GM21515 (cell line): ENCODE measurements around the gene ZNF772.
"Not testable (repeated sequence)": the region's sequence is repeated elsewhere in the genome, so short reads cannot be mapped to it uniquely, and the experiment has no call there.

Source experiments
- ATAC-seq: cut with Tn5 transposase; IDR thresholded peaks from one replicate; pipeline ENCODE4 v1.9.1; 2021; ENCODE audit not compliant: unreplicated experiment

Gene ZNF772

DNA sequence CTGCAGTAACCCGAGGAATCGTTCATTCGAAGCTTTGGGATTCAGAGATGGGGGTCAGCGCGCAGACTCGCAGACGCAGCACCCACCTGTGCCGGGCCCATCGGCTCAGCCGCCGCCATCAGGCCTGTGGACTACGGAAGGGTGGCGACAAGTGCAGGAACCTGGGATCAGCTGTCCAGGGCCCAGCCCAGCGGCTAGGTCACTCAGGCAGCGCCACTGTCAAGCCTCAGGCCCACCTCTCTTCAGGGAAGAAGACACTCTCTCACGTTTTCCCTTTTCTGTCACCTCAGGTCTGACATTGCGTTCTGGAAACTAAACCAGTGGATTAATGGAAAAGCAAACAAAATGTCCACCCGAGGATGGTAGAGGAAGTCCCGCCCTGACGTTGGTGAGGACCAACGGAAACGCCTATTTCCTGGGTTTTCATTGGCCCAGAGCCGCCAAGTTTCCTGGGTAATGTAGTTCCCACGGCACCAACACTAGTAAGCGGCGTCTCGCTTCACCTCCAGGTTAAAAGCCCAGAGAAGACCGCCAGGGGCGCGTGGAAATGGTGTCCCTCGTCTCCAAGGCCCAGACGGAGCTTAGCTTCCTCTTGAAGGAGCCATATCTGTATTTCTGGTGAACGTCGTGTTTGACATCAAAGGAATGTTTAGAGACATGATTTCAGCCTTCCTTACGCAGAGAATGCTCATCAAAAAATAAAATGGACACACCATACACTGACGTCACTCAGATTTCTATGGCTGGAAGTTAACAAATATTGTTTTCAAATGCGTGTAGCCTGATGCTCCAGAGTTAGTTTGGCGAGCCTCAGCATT, at the start of gene ZNF772:
TSS of gene ZNF772 (minus strand) at position 376 of the 818 bp plus-strand sequence. CDS start at position 119, 257 bp downstream.
- ATAC-seq: peak; percentile 82

DNA sequence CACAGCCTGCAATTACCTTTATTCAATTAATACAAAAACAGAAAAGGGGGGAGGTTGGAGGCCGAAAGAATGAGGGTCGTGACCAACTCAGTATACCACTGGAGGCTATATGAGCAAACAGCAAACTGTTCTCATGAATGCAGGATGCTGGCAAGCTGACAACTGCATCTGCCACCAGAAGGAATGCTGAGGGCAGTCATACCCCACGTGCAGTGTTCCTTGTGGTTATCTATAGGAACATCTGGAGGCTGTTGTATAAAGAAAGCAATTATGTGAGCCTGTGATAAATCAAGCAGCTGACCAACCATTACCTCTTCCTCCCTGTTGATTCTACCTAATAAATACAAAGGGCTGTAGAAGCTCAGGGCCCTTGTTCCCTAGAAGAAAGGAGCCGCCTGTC, 40.7 kb upstream of the ZNF772 start:
- not testable (repeated sequence) for ATAC-seq

DNA sequence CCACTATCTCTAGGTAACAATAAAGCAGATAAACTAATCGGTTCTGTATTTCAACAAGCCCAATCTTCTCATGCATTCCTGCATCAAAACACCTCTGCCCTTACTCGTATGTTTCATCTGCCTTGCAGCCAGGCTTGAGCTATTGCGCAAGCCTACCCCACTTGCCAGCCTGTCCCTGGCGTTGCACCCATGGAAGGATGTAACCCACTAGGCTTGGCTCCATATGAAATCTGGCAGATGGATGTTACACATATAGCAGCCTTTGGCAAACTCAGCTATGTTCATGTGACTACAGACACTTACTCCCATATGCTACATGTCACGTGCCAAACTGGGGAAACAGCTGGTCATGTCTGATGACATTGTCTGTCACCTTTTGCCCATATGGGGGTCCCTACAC, 37.9 kb upstream of the ZNF772 start:
- no peak for ATAC-seq

DNA sequence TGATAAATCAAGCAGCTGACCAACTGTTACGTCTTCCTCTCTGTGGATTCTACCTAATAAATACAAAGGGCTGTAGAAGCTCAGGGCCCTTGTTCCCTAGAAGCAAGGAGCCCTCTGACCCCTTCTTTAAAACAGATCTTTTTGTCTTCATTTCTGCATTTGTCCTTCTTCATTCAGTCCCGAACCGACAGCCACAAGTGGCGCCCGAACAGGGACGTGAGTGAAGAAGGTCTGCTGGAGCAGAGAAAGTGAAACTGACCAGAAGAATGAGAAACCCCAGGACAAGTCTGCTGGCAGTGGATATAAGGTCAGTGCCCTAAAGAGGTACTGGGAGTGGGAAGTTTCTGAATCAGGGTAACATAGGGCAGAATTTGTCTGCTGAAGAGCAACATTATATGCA, 35.5 kb upstream of the ZNF772 start:
- no peak for ATAC-seq

DNA sequence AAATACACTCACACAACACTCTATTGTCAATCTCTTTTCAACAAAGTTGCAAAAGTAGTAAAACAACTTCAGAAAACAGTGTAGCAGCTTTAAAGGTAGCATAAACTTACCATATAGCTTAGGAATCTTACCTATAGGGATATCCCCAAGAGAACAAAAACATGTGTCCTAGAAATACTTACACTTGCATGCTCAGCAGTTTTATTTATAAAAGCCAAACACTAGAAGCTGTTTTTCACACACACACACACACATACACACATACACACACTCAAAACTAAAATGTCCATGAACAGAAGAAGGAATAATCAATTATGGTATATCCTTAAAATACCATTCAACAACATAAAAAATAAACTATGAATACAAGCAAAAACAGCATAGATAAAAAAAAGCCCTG, 34.1 kb upstream of the ZNF772 start:
- ATAC-seq: no peak

DNA sequence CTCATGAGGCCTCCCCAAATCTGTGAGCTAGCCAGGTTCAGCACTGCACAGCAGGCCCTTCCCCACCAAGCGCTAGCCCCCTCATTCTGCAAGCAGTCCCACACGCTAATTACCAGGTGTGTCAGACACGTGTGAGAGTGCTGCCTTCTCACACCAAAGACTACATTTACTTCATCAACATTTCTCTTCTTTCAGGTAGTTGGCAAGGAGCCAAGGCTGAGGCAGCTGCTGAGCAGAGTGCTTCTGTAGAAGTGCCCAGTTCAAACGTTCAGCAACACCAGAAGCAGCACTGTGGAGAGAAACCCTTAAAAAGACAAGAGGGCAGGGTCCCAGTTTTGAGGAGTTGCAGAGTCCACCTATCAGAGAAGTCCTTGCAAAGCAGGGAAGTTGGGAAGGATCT, 28.8 kb upstream of the ZNF772 start:
- ATAC-seq: no peak

DNA sequence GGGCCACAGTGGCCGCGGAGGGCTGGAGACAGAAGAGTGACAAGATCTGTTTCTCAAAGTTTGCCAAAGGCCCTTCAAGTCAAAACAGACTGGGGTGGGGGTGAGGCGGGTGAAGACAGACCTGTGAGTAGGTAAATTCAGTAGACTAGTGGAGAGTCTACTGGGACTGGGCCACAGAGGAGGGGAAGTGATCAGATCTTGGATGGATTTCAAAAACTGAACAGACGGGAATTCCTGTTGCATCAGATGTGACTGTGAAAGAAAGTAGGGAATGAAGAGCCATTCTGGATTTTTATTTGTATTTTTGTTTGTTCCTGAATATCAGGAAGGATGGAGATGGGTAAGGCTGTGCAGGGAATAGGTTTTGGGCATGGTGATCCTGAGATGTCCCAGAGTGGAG, 23.0 kb upstream of the ZNF772 start:
- ATAC-seq: not testable (repeated sequence)

DNA sequence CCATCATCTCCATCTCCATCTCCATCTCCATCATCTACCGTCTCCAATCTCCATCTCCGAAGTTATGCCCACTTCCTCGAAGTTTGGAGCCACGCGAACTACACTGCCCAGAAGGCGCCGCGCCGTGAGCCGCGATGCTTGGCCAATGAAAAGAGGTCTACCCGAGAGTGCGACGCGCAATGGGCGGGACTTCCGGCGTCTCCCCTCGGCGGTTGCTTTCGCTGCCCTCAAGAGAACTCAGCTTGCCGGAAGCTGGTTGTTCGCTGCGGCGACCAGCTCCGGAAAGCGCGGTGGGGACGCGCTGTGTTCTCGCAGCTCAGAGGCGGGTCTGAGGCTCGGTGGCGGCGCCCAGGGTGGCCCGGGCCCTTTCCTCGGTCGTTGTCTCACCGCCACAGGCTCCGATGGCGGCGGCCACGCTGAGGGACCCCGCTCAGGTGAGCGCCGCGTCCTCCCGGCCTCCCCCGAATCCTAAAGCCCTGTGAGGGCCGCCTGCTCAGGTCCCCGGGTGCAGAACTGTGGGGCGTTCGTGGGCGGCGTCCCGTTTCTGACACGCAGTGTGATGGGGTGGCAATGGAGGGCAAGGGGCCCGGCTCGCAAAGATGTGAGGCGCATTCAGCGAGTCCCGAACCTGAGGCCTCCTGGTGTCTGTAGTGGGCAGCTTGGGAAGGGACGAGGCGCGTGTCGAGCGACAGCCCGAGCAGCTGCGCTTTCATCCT, 22.5 kb upstream of the ZNF772 start, which contains the start of gene ZNF773:
TSS of gene ZNF773 (plus strand) at position 259 of the 716 bp plus-strand sequence. CDS start at position 402, 143 bp downstream.
- peak; percentile 99 for ATAC-seq

DNA sequence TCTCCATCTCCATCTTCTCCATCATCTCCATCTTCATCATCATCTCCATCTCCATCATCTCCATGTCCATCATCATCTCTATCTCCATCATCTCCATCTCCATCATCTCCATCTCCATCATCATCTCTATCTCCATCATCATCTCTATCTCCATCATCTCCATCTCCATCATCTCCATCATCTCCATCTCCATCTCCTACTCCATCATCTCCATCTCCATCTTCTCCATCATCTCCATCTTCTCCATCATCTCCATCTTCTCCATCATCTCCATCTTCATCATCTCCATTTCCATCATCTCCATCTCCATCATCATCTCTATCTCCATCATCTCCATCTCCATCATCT, 21.9 kb upstream of the ZNF772 start:
- not testable (repeated sequence) for ATAC-seq

DNA sequence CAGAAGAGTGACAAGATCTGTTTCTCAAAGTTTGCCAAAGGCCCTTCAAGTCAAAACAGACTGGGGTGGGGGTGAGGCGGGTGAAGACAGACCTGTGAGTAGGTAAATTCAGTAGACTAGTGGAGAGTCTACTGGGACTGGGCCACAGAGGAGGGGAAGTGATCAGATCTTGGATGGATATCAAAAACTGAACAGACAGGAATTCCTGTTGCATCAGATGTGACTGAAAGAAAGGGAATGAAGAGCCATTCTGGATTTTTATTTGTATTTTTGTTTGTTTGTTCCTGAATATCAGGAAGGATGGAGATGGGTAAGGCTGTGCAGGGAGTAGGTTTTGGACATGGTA, 10.9 kb upstream of the ZNF772 start:
- ATAC-seq: not testable (repeated sequence)

DNA sequence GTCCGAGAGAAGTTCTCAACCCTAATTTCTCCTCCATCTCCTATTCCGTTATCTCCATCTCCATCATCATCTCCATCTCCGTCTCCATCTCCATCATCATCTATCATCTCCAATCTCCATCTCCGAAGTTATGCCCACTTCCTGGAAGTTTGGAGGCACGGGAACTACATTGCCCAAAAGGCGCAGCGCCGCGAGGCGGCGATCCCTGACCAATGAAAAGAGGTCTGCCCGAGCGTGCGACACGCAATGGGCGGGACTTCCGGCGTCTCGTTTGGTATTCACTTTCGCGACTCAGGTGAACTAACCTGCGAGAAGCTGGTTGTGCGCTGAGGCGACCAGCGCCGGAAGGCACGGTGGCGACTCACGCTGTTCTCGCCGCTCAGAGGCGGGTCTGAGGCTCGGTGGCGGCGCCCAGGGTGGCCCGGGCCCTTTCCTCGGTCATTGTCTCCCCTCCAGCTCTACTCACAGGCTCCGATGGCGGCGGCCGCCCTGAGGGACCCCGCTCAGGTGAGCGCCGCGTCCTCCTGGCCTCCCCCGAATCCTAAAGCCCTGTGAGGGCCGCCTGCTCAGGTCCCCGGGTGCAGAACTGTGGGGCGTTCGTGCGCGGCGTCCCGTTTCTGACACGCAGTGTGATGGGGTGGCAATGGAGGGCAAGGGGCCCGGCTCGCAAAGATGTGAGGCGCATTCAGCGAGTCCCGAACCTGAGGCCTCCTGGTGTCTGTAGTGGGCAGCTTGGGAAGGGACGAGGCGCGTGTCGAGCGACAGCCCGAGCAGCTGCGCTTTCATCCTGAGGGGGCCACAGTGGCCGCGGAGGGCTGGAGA, 10.3 kb upstream of the ZNF772 start, which contains the start of gene ZNF419:
TSS of gene ZNF419 (plus strand) at position 274 of the 822 bp plus-strand sequence. CDS start at position 475, 201 bp downstream.
- peak; percentile 87 for ATAC-seq

DNA sequence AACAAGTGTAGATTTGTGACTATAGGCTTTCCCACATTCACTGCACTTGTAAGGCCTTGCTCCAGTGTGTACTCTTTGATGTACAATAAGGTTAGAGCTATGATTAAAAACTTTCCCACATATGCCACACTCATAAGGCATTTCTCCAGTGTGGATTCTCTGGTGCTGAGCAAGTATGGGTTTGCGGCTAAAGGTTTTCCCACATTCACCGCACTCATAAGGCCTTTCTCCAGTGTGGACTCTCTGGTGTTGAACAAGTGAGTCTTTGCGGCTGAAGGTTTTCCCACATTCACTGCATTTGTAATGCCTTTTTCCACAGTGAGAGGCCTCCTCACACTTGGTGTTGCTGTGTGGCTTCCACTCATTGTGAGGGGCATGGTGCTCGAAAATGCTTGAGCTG, 3.7 kb downstream of the ZNF772 start:
- ATAC-seq: no peak

DNA sequence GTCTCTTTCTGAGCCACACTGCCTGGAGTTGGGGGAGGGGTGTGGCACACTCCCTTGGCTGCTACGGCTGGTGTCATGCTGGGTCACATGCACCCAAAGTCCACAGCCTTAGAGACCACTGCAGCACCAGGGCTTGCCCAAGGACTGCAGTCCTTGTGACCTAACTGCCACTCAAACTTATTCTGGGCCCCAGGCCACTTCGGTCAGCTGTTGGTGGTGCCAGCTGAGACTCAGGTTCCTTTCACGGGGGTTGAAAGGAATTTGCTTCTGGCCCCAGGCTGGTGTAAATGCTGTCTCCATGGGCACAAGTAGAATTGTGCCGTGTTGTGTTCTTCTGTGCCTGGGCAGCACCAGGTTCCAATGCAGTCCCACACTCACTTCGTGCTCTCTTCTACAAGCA, 10.9 kb downstream of the ZNF772 start:
- no peak for ATAC-seq

DNA sequence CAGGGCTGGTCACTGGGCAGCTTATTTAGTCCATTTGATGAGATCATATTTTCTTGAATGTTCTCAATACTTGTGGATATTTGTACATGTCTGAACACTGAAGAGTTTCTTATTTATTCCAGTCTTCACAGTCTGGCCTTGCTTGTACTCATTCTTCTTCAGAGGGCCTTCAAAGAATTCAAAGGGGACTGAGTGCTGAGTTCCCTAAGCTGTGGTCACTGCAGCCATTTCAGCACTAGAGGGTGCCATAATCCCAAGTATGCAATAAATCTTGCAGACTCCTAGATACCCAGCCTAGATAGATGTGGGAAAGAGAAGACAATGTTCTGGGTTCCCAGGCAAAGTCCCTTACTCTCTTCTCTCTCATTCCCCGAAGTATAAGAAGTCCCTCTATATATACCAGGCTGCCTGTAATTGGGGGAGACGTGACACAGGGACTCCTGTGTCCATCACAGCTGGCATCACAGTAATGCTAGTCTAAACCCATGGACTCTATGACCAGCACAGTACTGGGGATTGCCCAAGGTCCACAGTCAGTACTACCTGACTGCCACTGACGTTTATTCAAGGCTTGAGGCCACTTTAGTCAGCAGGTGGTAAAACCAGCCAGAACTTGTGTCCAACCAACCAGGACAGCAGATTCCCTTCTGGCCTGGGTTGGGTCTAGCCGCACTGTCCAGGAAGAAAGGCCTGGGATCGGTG, 11.5 kb downstream of the ZNF772 start:
- no peak for ATAC-seq

DNA sequence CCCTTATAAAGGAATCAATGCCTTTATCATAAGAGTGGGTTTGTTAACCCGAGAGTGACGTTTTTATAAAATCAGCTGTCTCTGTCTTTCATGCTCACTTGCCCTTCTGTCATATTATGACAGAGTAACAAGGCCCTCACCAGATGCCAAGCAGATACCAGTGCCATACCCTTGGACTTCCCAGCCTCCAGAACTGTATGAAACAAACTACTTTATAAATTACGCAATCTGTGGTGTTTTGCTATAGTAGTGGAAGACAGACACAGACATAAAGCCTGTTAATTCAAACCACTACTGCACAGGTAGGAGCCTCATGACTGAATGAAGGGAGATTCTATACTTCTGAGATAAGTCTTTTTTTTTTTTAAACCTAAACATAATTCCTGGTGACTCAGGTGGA, 25.1 kb downstream of the ZNF772 start:
- no peak for ATAC-seq

DNA sequence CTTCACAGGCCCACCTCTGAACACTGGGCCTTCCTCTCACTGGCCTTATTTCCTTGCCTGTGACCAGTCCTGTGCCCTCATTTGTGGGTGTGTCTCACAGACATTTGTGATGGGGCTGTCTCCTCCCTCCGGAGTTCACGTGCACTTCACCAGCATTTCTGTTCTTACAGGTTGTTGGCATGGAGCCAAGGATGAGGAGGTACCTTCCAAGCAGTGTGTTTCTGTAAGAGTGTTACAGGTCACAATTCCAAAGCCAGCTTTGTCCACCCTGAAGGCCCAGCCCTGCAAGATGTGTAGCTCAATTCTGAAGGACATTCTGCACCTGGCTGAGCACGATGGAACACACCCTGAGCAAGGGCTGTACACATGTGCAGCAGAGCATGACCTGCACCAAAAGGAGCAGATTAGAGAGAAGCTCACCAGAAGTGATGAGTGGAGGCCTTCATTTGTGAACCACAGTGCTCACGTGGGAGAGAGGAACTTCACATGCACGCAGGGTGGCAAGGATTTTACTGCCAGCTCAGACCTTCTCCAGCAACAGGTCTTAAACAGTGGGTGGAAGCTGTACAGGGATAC, 34.2 kb downstream of the ZNF772 start:
- ATAC-seq: no peak

DNA sequence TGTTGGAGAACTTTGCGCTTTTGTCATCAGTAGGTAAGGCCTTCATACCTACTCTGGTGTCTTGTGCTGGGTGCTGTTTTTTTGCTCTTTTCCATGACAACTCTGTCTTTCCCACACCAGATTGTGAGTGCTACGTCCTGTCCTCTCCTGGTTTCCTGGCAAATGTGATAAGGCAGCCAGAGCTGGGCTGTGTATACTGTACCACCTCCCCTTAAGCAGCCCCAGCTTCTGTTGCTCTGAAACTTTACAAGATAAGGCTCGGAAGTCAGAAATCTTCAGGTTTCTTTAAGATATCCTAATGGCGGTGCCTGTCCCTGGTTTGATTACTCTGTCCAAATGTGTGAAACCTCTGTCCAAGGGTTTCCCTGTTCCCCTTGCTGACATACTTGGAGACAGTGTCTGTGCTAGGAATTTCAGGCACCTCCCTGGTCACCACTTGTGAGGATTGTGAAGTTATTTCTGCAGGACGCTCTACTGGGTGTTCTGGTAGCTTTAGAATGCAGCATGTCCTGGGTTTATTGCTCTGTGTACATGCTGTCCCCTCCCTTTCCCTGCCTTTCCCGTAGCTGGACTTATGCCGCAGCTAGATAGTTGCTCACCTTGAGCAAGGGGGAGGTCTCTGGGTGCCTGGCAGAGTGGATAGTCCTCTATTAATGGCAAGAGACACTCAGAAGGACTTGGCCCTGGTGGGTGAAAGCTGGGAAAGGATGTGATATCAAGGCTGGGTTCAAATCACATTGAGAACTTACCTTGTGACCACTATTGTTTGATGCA, 35.2 kb downstream of the ZNF772 start:
- ATAC-seq: no peak

DNA sequence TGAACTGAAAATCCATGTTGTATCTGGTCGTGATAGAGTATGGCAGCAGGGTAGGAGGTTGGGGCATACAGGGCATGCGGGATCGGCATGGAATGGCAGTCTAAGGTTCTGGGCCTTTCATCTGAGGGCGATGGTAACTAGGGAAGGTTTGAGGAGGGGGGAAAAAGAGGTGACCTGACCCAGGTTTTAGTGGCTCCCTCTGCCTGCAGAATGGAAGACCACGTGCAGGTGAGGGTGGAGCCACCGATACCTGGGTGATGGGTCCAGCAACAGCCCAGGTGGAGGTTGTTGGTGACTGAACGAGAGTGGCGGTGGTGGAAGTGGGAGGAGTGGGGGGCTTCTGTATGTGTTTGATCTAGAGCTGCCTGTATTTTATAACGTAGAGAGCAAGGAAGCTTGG, 38.4 kb downstream of the ZNF772 start:
- ATAC-seq: no peak

DNA sequence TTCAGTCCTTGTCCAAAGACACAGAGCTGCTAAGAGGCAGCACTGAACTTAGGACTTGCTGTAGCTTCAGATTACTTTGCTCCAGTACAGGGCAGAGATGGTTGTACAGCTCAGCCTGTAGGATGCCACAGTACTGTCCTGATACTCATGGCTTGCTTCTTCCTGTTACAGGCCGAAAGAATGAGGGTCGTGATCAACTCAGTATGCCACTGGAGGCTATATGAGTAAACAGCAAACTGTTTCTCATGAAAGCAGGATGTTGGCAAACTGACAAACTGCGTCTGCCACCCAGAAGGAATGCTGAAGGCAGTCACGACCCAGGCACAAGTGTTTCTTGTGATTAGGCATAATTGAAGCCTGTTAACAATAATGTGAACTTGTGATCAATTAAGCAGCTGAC, 39.4 kb downstream of the ZNF772 start:
- ATAC-seq: no peak

DNA sequence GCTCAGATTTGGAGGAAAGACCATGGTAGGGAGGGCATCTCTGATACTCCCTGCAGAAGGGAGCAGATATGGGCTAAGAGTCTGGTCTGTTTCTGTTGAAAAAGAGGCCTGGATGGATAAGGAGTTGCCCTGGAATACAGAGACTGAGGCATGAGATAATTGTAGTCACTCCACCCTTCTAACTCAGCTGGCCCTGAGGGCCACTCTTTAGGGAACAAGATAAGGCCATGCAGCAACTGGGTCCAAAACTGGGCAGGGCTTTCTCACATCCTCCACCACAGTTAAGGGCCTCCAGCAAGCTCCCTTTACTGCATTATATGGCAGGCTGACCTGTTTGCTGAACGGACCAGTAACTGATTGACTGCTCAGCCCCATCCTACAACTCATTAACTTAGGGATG, 40.9 kb downstream of the ZNF772 start:
- ATAC-seq: no peak
